GM18508 (cell line): ENCODE data around the gene RAD21L1.
"Not testable (repeated sequence)": the region's sequence is repeated elsewhere in the genome, so short reads cannot be mapped to it uniquely, and the experiment has no call there.

Experiments used
- ATAC-seq: cut with Tn5 transposase; IDR thresholded peaks from one replicate; pipeline ENCODE4 v1.9.1; 2021; ENCODE audit warnings: moderate number of reproducible peaks; ENCODE audit not compliant: insufficient read depth, unreplicated experiment

The RAD21L1 gene

GRCh38 chr20:1199212-1199873 lies 26.5 kb upstream of the RAD21L1 start:
- no peak for ATAC-seq

GRCh38 chr20:1199964-1200363 lies 25.9 kb upstream of the RAD21L1 start:
- no peak for ATAC-seq

GRCh38 chr20:1202762-1203504 lies 22.9 kb upstream of the RAD21L1 start, which contains the start of gene C20orf202:
Gene C20orf202 (plus strand): TSS chr20:1203454. CDS start chr20:1203586, 132 bp downstream.
- ATAC-seq: no peak

GRCh38 chr20:1203630-1204029 lies 22.2 kb upstream of the RAD21L1 start:
- ATAC-seq: no peak

GRCh38 chr20:1204113-1204512 lies 21.7 kb upstream of the RAD21L1 start:
- no peak for ATAC-seq

GRCh38 chr20:1204576-1204975 lies 21.3 kb upstream of the RAD21L1 start:
- no peak for ATAC-seq

GRCh38 chr20:1205802-1206201 lies 20.0 kb upstream of the RAD21L1 start:
- no peak for ATAC-seq

GRCh38 chr20:1206366-1207148 lies 19.3 kb upstream of the RAD21L1 start:
- no peak for ATAC-seq

GRCh38 chr20:1207293-1207878 lies 18.5 kb upstream of the RAD21L1 start:
- ATAC-seq: no peak

GRCh38 chr20:1209447-1210387 lies 16.1 kb upstream of the RAD21L1 start:
- no peak for ATAC-seq

- no peak for ATAC-seq
Observed at GRCh38 chr20:1210501-1210900, 15.3 kb upstream of the RAD21L1 start.

- ATAC-seq: no peak
Observed at GRCh38 chr20:1212023-1212422, 13.8 kb upstream of the RAD21L1 start.

GRCh38 chr20:1212607-1213396 lies 13.0 kb upstream of the RAD21L1 start:
- no peak for ATAC-seq

GRCh38 chr20:1214838-1215261 lies 11.0 kb upstream of the RAD21L1 start:
- no peak for ATAC-seq

GRCh38 chr20:1215386-1216170 lies 10.3 kb upstream of the RAD21L1 start:
- no peak for ATAC-seq

GRCh38 chr20:1216527-1217427 lies 9.1 kb upstream of the RAD21L1 start:
- ATAC-seq: not testable (repeated sequence)

- not testable (repeated sequence) for ATAC-seq
Observed at GRCh38 chr20:1222750-1223149, 3.1 kb upstream of the RAD21L1 start.
